ENCODE measurements around the gene DYNLT5. TPM values are rescaled to one million over a fixed set of nuclear protein-coding genes. Genes with fewer than 3 reads are reported as not detected.
"Not testable (repeated sequence)": the region's sequence is repeated elsewhere in the genome, so short reads cannot be mapped to it uniquely, and the experiment has no call there.

The DYNLT5 gene
- total RNA-seq, 4 donors from 2014 or later = 0.25 to 7.7 (median 4.1) TPM

DNA sequence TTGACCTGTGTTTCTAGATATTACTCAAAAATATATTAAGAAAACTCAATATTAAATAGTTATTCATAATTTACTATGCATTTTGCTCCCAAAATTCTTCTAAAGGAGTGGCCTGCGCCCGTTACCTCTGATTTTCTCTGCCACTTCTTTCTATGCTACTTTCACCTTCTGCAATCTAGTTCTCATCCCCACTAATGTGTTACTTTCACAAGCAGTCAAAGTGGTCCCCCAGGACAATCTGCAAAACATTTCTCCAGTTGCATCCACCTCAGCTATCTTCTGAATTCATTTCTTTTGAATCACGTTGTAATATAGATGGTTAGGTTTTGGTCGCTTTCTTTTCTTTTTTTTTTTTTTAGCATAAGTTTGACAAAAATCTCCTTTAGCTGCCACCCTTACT lies 35.4 kb downstream of the DYNLT5 start:
- DNase-seq (ENCODE audit: low spot score) (no peak), ATAC-seq (ENCODE audit: low FRiP score) (no peak)
- TF ChIP-seq CTCF (IDR thresholded peaks at IDR 0.05) = no peak

GRCh38 chr1:66788231-66788939 lies 36.1 kb downstream of the DYNLT5 start:
- no peak for TF ChIP-seq CTCF (IDR thresholded peaks at IDR 0.05)
- no peak for ATAC-seq (ENCODE audit: low FRiP score)

DNA sequence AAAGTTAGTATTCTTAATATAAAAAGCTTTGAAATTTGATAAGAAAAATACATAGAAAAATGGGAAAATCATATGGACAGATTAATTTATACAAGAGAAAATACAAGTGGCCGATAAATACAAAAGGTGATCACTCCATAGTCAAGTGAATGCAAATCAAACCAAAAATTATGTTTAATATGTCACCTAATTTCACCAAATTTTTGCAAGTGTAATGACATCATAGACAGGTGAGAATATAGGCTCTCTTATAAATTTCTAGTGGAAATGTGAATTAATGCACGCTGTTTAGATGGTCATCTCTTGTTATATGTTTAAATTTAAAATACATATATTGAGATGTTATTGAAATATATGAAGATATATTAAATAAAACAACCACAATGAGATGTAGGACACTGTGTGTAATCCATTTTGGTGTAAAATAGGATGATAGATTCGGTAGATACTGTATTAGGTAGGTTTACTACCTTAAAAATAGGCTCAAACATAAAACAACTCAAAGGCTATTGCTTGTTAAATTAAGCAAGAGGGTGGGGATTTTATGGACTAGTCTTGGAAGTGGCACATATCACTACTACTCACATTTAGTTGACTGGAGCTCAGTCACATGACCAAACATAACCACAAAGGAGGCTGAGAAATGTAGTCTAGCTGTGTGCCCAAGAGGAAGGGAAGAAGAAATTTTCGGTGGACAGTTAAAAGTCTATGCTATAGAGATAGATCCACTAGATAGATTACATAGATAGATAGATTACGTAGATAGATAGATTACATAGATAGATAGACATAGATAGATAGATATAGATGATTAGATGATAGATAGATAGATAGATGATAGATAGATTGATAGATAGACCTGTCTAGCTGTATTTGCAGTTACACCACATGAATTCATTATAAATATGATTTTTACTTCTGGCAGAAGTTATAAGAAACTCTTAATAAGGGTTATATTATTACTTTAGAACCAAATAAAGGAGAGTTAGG lies 39.7 kb downstream of the DYNLT5 start:
- no peak for DNase-seq (ENCODE audit: low spot score)
- no peak for TF ChIP-seq CTCF (IDR thresholded peaks at IDR 0.05)
- no peak for ATAC-seq (ENCODE audit: low FRiP score)

More at GRCh38 chr1:66788231-66788939, 36.1 kb downstream of the DYNLT5 start:
- no peak for DNase-seq (ENCODE audit: low spot score)

DNA sequence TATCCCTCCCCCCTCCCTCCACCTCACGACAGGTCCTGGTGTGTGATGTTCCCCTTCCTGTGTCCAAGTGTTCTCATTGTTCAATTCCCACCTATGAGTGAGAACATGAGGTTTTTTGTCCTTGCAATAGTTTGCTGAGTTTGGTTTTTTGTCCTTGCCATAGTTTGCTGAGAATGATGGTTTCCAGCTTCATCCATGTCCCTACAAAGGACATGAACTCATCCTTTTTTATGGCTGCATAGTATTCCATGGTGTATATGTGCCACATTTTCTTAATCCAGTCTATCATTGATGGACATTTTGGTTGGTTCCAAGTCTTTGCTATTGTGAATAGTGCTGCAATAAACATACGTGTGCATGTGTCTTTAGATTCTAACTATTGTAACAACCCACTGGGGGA lies 43.6 kb downstream of the DYNLT5 start:
- ATAC-seq (ENCODE audit: low FRiP score) = not testable (repeated sequence)

DNA sequence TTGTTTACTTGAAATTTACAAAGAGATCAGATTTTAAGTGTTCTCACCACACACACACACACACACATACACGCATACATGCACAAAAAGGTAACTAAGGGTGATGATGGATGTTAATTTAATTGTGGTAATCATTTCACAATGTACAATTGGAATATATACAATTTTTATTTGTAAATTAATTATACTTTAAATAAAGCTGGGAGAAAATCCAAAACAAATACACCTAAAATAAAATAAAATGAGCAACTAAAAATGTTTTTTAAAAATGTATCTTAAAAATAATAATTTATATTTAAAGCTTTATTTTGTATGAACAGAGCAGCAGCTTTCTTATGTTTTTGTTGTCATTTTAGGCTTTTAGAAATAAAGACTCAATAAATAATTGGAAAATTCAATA lies 57.0 kb downstream of the DYNLT5 start:
- TF ChIP-seq CTCF (IDR thresholded peaks at IDR 0.05) = no peak
- ATAC-seq (ENCODE audit: low FRiP score) = no peak
- no peak for DNase-seq (ENCODE audit: low spot score)

More for the DNA sequence above, 43.6 kb downstream of the DYNLT5 start:
- not testable (repeated sequence) for DNase-seq (ENCODE audit: low spot score)

- no peak for TF ChIP-seq CTCF (IDR thresholded peaks at IDR 0.05)
- ATAC-seq (ENCODE audit: low FRiP score) (no peak), DNase-seq (ENCODE audit: low spot score) (no peak)
These were observed 57.6 kb downstream of the DYNLT5 start for GRCh38 chr1:66809736-66810326.

DNA sequence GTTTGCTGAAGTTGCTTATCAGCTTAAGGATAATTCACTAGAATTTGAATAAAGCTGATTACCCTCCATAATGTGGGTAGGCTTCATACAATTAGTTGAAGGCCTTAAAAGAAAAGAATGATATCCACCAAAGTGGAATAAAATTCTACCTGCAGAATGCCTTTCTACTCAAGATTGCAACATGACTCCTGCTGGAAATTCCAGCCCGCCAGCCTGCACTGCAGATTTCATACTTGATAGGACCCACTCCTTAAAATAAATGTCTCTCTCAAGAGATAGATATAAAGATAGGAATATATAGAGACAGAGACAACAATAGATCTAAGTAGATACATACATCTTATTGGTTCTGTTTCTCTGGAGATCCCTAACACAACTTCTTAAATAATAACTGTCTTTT lies 72.5 kb downstream of the DYNLT5 start:
- no peak for DNase-seq (ENCODE audit: low spot score)
- ATAC-seq (ENCODE audit: low FRiP score) = no peak
- no peak for TF ChIP-seq CTCF (IDR thresholded peaks at IDR 0.05)

Data from omental fat pad (tissue), 4 donors.